Mucosa of descending colon (tissue), 3 donors: ENCODE results near the gene XKR8. TPM values are rescaled to one million over a fixed set of nuclear protein-coding genes. Genes with fewer than 3 reads are reported as not detected.
"Not testable (repeated sequence)": the region's sequence is repeated elsewhere in the genome, so short reads cannot be mapped to it uniquely, and the experiment has no call there.

Experiments
- ATAC-seq: fragments of 200-7000 bp; cut with Tn5 transposase; one replicate; pipeline ENCODE4 v1.9.1; 2020; ENCODE audit warnings: mild to moderate bottlenecking, moderate library complexity
- DNase-seq, 3 donors: peaks; one replicate each; pipeline ENCODE4 v3.0.0-alpha.2; 2020
- H3K36me3 ChIP-seq: fragments of 200-600 bp; one replicate; pipeline ENCODE4 v1.8.0; 2021; ENCODE audit warnings: low read depth, mild to moderate bottlenecking
- H3K4me1 ChIP-seq: fragments of 200-600 bp; one replicate; pipeline ENCODE4 v1.8.0; 2021; ENCODE audit warnings: low read depth, mild to moderate bottlenecking
- H3K4me3 ChIP-seq: fragments of 200-600 bp; one replicate; pipeline ENCODE4 v1.8.0; 2021; ENCODE audit warnings: mild to moderate bottlenecking
- H3K9me3 ChIP-seq: fragments of 200-600 bp; one replicate; pipeline ENCODE4 v1.8.0; 2021; ENCODE audit warnings: mild to moderate bottlenecking
- CTCF ChIP-seq: fragments of 200-600 bp; IDR thresholded peaks from one replicate; pipeline ENCODE4 v1.8.0; 2022; ENCODE audit warnings: antibody characterized with exemption, mild to moderate bottlenecking
- intact Hi-C, 2 donors: fragments of 100-400 bp; cut with DNase I in 1 of 2; cut with micrococcal nuclease in 1 of 2; formaldehyde crosslinking; loops; one replicate each; pipeline versions ENCODE4 v1.11.0 to v1.11.1; 2022; cut with DNase I, micrococcal nuclease
- total RNA-seq, 3 donors: library from RNA; stranded (reverse); fragmentation: NEBNext Ultra II Directional in 2 of 3; extraction: Animal tissue kit (Norgen Biotek cat#: 25700) in 2 of 3; gene quantifications; one replicate each; pipeline versions ENCODE4 v1.2.1 to v1.2.4, GENCODE V29; 2021 to 2023
- donor health status: DM: no; HTN: no; CAD: no; lungs with moderate emphysema.
- donor health status: DM: no; HTN: no; CAD: no.
- donor health status: DM: no; HTN: yes; CAD: no.

Gene XKR8
- total RNA-seq, 3 donors from 2014 or later, result 8.2 to 9.8 (median 9.1) TPM

- Histone ChIP-seq H3K4me1 (no peaks in the 10 kb centered on the region), H3K36me3 (peaks cover 6% of the 10 kb centered on the region), H3K9me3 (no peaks in the 10 kb centered on the region), H3K4me3 (no peak overlapping the region)
- intact Hi-C loops, result loop anchor here in 1 of 2 donors (10.0 kb wide), 1 partner anchor 623 kb away; no protein-coding TSS in a partner anchor
- peak in 2 of 3 donors; percentile 24 to 58 for DNase-seq
- no peak for TF ChIP-seq CTCF
- peak; percentile 67 for ATAC-seq
Measured at GRCh38 chr1:27992276-27992675, 32.5 kb downstream of the XKR8 start.

GRCh38 chr1:27993241-27993640, 33.5 kb downstream of the XKR8 start:
- no peak overlapping the region for H3K4me3 ChIP-seq
- H3K4me1 ChIP-seq, result no peaks in the 10 kb centered on the region
- no peaks in the 10 kb centered on the region for H3K9me3 ChIP-seq
- ATAC-seq (no peak), DNase-seq (no peak)
- TF ChIP-seq CTCF, result no peak
- H3K36me3 ChIP-seq, result peaks cover 6% of the 10 kb centered on the region
- intact Hi-C loops, result loop anchor here in 1 of 2 donors (10.0 kb wide), 1 partner anchor 622 kb away; no protein-coding TSS in a partner anchor

- DNase-seq, result no peak
Measured at GRCh38 chr1:27994060-27994459, 34.3 kb downstream of the XKR8 start.

GRCh38 chr1:27994526-27994925, 34.8 kb downstream of the XKR8 start:
- intact Hi-C loops, result loop anchor here in 1 of 2 donors (10.0 kb wide), 1 partner anchor 620 kb away; no protein-coding TSS in a partner anchor
- H3K9me3 ChIP-seq, H3K4me1 ChIP-seq, H3K36me3 ChIP-seq, H3K4me3 ChIP-seq, DNase-seq, ATAC-seq: not testable (repeated sequence)

More at GRCh38 chr1:27994060-27994459, 34.3 kb downstream of the XKR8 start:
- intact Hi-C loops, result loop anchor here in 1 of 2 donors (10.0 kb wide), 1 partner anchor 621 kb away; no protein-coding TSS in a partner anchor
- Histone ChIP-seq H3K4me3 (no peak overlapping the region), H3K4me1 (no peaks in the 10 kb centered on the region), H3K9me3 (no peaks in the 10 kb centered on the region), H3K36me3 (peaks cover 4% of the 10 kb centered on the region)
- TF ChIP-seq CTCF, result no peak
- no peak for ATAC-seq

GRCh38 chr1:27999055-27999454, 39.3 kb downstream of the XKR8 start:
- H3K4me1 ChIP-seq, result no peaks in the 10 kb centered on the region
- H3K36me3 ChIP-seq, result peaks cover 6% of the 10 kb centered on the region
- no peak for ATAC-seq
- DNase-seq, result no peak
- TF ChIP-seq CTCF, result no peak
- intact Hi-C loops, result loop anchor here in 1 of 2 donors (10.0 kb wide), 1 partner anchor 616 kb away; no protein-coding TSS in a partner anchor
- no peaks in the 10 kb centered on the region for H3K9me3 ChIP-seq
- no peak overlapping the region for H3K4me3 ChIP-seq

- Histone ChIP-seq H3K36me3 (peaks cover 6% of the 10 kb centered on the region), H3K4me1 (no peaks in the 10 kb centered on the region), H3K4me3 (no peak overlapping the region), H3K9me3 (no peaks in the 10 kb centered on the region)
- no peak for TF ChIP-seq CTCF
- no peak for DNase-seq
- intact Hi-C loops, result no loop called here
- no peak for ATAC-seq
Measured at GRCh38 chr1:28002600-28002999, 42.8 kb downstream of the XKR8 start.

- H3K4me1 ChIP-seq, ATAC-seq, DNase-seq, intact Hi-C loops, H3K9me3 ChIP-seq, H3K4me3 ChIP-seq, H3K36me3 ChIP-seq: not testable (repeated sequence)
Measured at GRCh38 chr1:28003117-28003516, 43.3 kb downstream of the XKR8 start.
